ENCODE results near the gene DHX29.

GRCh38 chr5:55324815-55325418, 17.4 kb upstream of the DHX29 start:
- TF ChIP-seq, protein P1, sequence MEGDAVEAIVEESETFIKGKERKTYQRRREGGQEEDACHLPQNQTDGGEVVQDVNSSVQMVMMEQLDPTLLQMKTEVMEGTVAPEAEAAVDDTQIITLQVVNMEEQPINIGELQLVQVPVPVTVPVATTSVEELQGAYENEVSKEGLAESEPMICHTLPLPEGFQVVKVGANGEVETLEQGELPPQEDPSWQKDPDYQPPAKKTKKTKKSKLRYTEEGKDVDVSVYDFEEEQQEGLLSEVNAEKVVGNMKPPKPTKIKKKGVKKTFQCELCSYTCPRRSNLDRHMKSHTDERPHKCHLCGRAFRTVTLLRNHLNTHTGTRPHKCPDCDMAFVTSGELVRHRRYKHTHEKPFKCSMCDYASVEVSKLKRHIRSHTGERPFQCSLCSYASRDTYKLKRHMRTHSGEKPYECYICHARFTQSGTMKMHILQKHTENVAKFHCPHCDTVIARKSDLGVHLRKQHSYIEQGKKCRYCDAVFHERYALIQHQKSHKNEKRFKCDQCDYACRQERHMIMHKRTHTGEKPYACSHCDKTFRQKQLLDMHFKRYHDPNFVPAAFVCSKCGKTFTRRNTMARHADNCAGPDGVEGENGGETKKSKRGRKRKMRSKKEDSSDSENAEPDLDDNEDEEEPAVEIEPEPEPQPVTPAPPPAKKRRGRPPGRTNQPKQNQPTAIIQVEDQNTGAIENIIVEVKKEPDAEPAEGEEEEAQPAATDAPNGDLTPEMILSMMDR (IDR thresholded peaks at IDR 0.05): peak; percentile 61 to 76 (median 66)
- TF ChIP-seq POLR2A (IDR thresholded peaks at IDR 0.05): no peak
- TF ChIP-seq POLR2AphosphoS5 (IDR thresholded peaks at IDR 0.05): no peak
- TF ChIP-seq EP300 (IDR thresholded peaks at IDR 0.05): no peak

Data from gastroesophageal sphincter (tissue), 3 donors.